Keratinocyte (primary cell): ENCODE measurements around the gene MYOD1.

Experiments used
- CTCF ChIP-seq, 3 experiments: IDR thresholded peaks in 1 of 3; conservative IDR thresholded peaks in 1 of 3; optimal IDR thresholded peaks in 1 of 3; 2 replicates in 2 of 3; 3 replicates in 1 of 3; pipeline versions ENCODE3 to v1.5.1; 2011; ENCODE audit warnings: low read length in 3 of 3, mild to moderate bottlenecking in 3 of 3, moderate library complexity in 2 of 3, control low read depth in 1 of 3, inconsistent platforms in 1 of 3; ENCODE audit not compliant: insufficient read depth in 2 of 3; ENCODE audit errors: extremely low read depth in 1 of 3
- EZH2 ChIP-seq: IDR thresholded peaks from one replicate; pipeline ENCODE4 v1.6.1; 2012; ENCODE audit warnings: inconsistent platforms, mild to moderate bottlenecking, low read length, moderate library complexity

- TF ChIP-seq CTCF (optimal IDR thresholded peaks at IDR 0.05 in 1 of 3, IDR thresholded peaks at IDR 0.05 in 1 of 3, conservative IDR thresholded peaks at IDR 0.05 in 1 of 3; ENCODE audit: extremely low read depth in 1 of 3, insufficient read depth in 2 of 3, low read length in 3 of 3) (no peak), EZH2 (peak; percentile 89)
These were observed 16.6 kb downstream of the MYOD1 start for GRCh38 chr11:17735818-17736578.
